Dermis blood vessel endothelial cell (primary cell): ENCODE data around the gene MAST1. TPM values are rescaled to one million over a fixed set of nuclear protein-coding genes. Genes with fewer than 3 reads are reported as not detected.
"Not testable (repeated sequence)": the region's sequence is repeated elsewhere in the genome, so short reads cannot be mapped to it uniquely, and the experiment has no call there.

Experiments
- DNase-seq: peaks from one replicate; pipeline ENCODE4 v3.0.0; 2010
- total RNA-seq: library from RNA; depleted of rRNA; stranded (reverse); fragments of >200 nt; gene quantifications from 2 replicates; pipeline ENCODE4 v1.2.3, GENCODE V29; 2014

The MAST1 gene
- total RNA-seq, 1 donor from 2014 or later, result 0.17 TPM

- peak; percentile 29 for DNase-seq
Measured at GRCh38 chr19:12841094-12841493, 2.8 kb downstream of the MAST1 start.

- no peak for DNase-seq
Measured at GRCh38 chr19:12842511-12842910, 4.2 kb downstream of the MAST1 start.

- no peak for DNase-seq
Measured at GRCh38 chr19:12843328-12843727, 5.0 kb downstream of the MAST1 start.

GRCh38 chr19:12843999-12844732, 5.9 kb downstream of the MAST1 start:
- no peak for DNase-seq

- DNase-seq, result not testable (repeated sequence)
Measured at GRCh38 chr19:12846613-12847012, 8.3 kb downstream of the MAST1 start.

- DNase-seq, result peak; percentile 84
Measured at GRCh38 chr19:12847159-12848139, 9.1 kb downstream of the MAST1 start.

- no peak for DNase-seq
Measured at GRCh38 chr19:12856653-12857052, 18.3 kb downstream of the MAST1 start.

- DNase-seq, result no peak
Measured at GRCh38 chr19:12858041-12858928, 20.0 kb downstream of the MAST1 start.

- no peak for DNase-seq
Measured at GRCh38 chr19:12859546-12859945, 21.2 kb downstream of the MAST1 start.

- no peak for DNase-seq
Measured at GRCh38 chr19:12864143-12864542, 25.8 kb downstream of the MAST1 start.

GRCh38 chr19:12864721-12865715, 26.7 kb downstream of the MAST1 start:
- no peak for DNase-seq

GRCh38 chr19:12865746-12866415, 27.6 kb downstream of the MAST1 start:
- no peak for DNase-seq

- no peak for DNase-seq
Measured at GRCh38 chr19:12866416-12867119, 28.3 kb downstream of the MAST1 start.

- DNase-seq, result peak; percentile 70
Measured at GRCh38 chr19:12867120-12868099, 29.1 kb downstream of the MAST1 start.

GRCh38 chr19:12868540-12869112, 30.3 kb downstream of the MAST1 start:
- DNase-seq, result peak; percentile 29

- no peak for DNase-seq
Measured at GRCh38 chr19:12871681-12872080, 33.4 kb downstream of the MAST1 start.

GRCh38 chr19:12872255-12872654, 33.9 kb downstream of the MAST1 start:
- DNase-seq, result no peak
